ENCODE results near the gene OR2AK2. TPM values are rescaled to one million over a fixed set of nuclear protein-coding genes. Genes with fewer than 3 reads are reported as not detected.
"Not testable (repeated sequence)": the region's sequence is repeated elsewhere in the genome, so short reads cannot be mapped to it uniquely, and the experiment has no call there.

The OR2AK2 gene
- total RNA-seq (2014; rRNA removed; shearing (Covaris generic); ENCODE audit: low replicate concordance), result 0.22 TPM in 1 of 2 replicates, not detected in the other

- Histone ChIP-seq H3K4me2 (ENCODE audit: low read depth, low read length, poor library complexity, severe bottlenecking) (no peak within 1 kb of the TSS), H3K79me2 (ENCODE audit: low read length) (no peaks in the 10 kb centered on the region), H4K20me1 (ENCODE audit: insufficient read depth, low read depth, low read length) (no peaks in the 10 kb centered on the region), H3K9me2 (replicated peaks; ENCODE audit: insufficient read depth, low read length) (no peaks in the 10 kb centered on the region), H3K4me3 (ENCODE audit: low read length) (no peak within 1 kb of the TSS), H3K4me1 (ENCODE audit: low read length) (no peaks in the 10 kb centered on the region), H3K36me3 (ENCODE audit: insufficient read depth, low read length) (no peaks in the 10 kb centered on the region), H3K9me3 (ENCODE audit: low read length) (0 out of 2 replicates have a peak, but pooled peaks cover 4% of the 10 kb centered on the region), H3K27ac (ENCODE audit: low read length) (no peak within 1 kb of the TSS), H3K27me3 (ENCODE audit: low read length) (no peaks in the 10 kb centered on the region), H2AFZ (ENCODE audit: low read length) (no peak within 1 kb of the TSS), H3K9ac (ENCODE audit: low read length) (no peak within 1 kb of the TSS)
- no peak for DNase-seq
Observed at GRCh38 chr1:247964933-247965332, at the start of gene OR2AK2. Gene OR2AK2 (plus strand): TSS chr1:247965233. CDS start chr1:247965377, 144 bp downstream.

- Histone ChIP-seq H3K36me3 (ENCODE audit: insufficient read depth, low read length) (no peaks in the 10 kb centered on the region), H2AFZ (ENCODE audit: low read length) (no peak within 1 kb of the TSS), H3K9me3 (ENCODE audit: low read length) (no peaks in the 10 kb centered on the region), H3K9ac (ENCODE audit: low read length) (no peak within 1 kb of the TSS), H3K27ac (ENCODE audit: low read length) (no peak within 1 kb of the TSS), H3K4me1 (ENCODE audit: low read length) (no peaks in the 10 kb centered on the region), H3K79me2 (ENCODE audit: low read length) (no peaks in the 10 kb centered on the region), H3K9me2 (replicated peaks; ENCODE audit: insufficient read depth, low read length) (no peaks in the 10 kb centered on the region), H3K4me3 (ENCODE audit: low read length) (no peak within 1 kb of the TSS), H4K20me1 (ENCODE audit: insufficient read depth, low read depth, low read length) (no peaks in the 10 kb centered on the region), H3K27me3 (ENCODE audit: low read length) (no peaks in the 10 kb centered on the region), H3K4me2 (ENCODE audit: low read depth, low read length, poor library complexity, severe bottlenecking) (no peak within 1 kb of the TSS)
- no peak for DNase-seq
Observed at GRCh38 chr1:247919952-247920351, 45.1 kb upstream of the OR2AK2 start, which contains the start of gene OR2T8. Gene OR2T8 (plus strand): TSS chr1:247920252. CDS start chr1:247921018, 766 bp downstream.

- Histone ChIP-seq H3K27ac (ENCODE audit: low read length) (no peak overlapping the region), H4K20me1 (ENCODE audit: insufficient read depth, low read depth, low read length) (no peaks in the 10 kb centered on the region), H3K36me3 (ENCODE audit: insufficient read depth, low read length) (no peaks in the 10 kb centered on the region), H2AFZ (ENCODE audit: low read length) (no peak overlapping the region), H3K9me2 (replicated peaks; ENCODE audit: insufficient read depth, low read length) (no peaks in the 10 kb centered on the region), H3K79me2 (ENCODE audit: low read length) (no peaks in the 10 kb centered on the region), H3K9me3 (ENCODE audit: low read length) (no peaks in the 10 kb centered on the region), H3K9ac (ENCODE audit: low read length) (no peak overlapping the region), H3K4me3 (ENCODE audit: low read length) (no peak overlapping the region), H3K4me1 (ENCODE audit: low read length) (no peaks in the 10 kb centered on the region), H3K27me3 (ENCODE audit: low read length) (no peaks in the 10 kb centered on the region), H3K4me2 (ENCODE audit: low read depth, low read length, poor library complexity, severe bottlenecking) (no peak overlapping the region)
- no peak for DNase-seq
Observed at GRCh38 chr1:247923941-247924340, 41.1 kb upstream of the OR2AK2 start.

GRCh38 chr1:247924868-247925267 is 40.2 kb upstream of the OR2AK2 start, which contains the start of gene OR2AJ1:
Gene OR2AJ1 (plus strand): TSS chr1:247924889. CDS start chr1:247933769, 8,880 bp downstream.
- DNase-seq, result no peak
- H3K9me2 ChIP-seq (replicated peaks; ENCODE audit: insufficient read depth, low read length), result no peaks in the 10 kb centered on the region
- H2AFZ ChIP-seq (ENCODE audit: low read length), result no peak within 1 kb of the TSS
- no peaks in the 10 kb centered on the region for H4K20me1 ChIP-seq (ENCODE audit: insufficient read depth, low read depth, low read length)
- H3K79me2 ChIP-seq (ENCODE audit: low read length), result no peaks in the 10 kb centered on the region
- no peaks in the 10 kb centered on the region for H3K4me1 ChIP-seq (ENCODE audit: low read length)
- H3K36me3 ChIP-seq (ENCODE audit: insufficient read depth, low read length), result no peaks in the 10 kb centered on the region
- H3K9me3 ChIP-seq (ENCODE audit: low read length), result no peaks in the 10 kb centered on the region
- no peak within 1 kb of the TSS for H3K4me2 ChIP-seq (ENCODE audit: low read depth, low read length, poor library complexity, severe bottlenecking)
- no peak within 1 kb of the TSS for H3K4me3 ChIP-seq (ENCODE audit: low read length)
- no peak within 1 kb of the TSS for H3K9ac ChIP-seq (ENCODE audit: low read length)
- no peaks in the 10 kb centered on the region for H3K27me3 ChIP-seq (ENCODE audit: low read length)
- no peak within 1 kb of the TSS for H3K27ac ChIP-seq (ENCODE audit: low read length)

- Histone ChIP-seq H3K9me2 (replicated peaks; ENCODE audit: insufficient read depth, low read length) (no peaks in the 10 kb centered on the region), H3K9ac (ENCODE audit: low read length) (no peak overlapping the region), H3K36me3 (ENCODE audit: insufficient read depth, low read length) (no peaks in the 10 kb centered on the region), H3K4me2 (ENCODE audit: low read depth, low read length, poor library complexity, severe bottlenecking) (no peak overlapping the region), H3K4me3 (ENCODE audit: low read length) (no peak overlapping the region), H2AFZ (ENCODE audit: low read length) (no peak overlapping the region), H3K27ac (ENCODE audit: low read length) (no peak overlapping the region), H3K27me3 (ENCODE audit: low read length) (no peaks in the 10 kb centered on the region), H3K4me1 (ENCODE audit: low read length) (no peaks in the 10 kb centered on the region), H3K79me2 (ENCODE audit: low read length) (no peaks in the 10 kb centered on the region), H4K20me1 (ENCODE audit: insufficient read depth, low read depth, low read length) (no peaks in the 10 kb centered on the region), H3K9me3 (ENCODE audit: low read length) (no peaks in the 10 kb centered on the region)
- no peak for DNase-seq
Observed at GRCh38 chr1:247933989-247934388, 31.0 kb upstream of the OR2AK2 start.

- DNase-seq, result no peak
- H3K4me3 ChIP-seq (ENCODE audit: low read length), result no peak overlapping the region
- H3K27me3 ChIP-seq (ENCODE audit: low read length), result no peaks in the 10 kb centered on the region
- H4K20me1 ChIP-seq (ENCODE audit: insufficient read depth, low read depth, low read length), result no peaks in the 10 kb centered on the region
- H3K9ac ChIP-seq (ENCODE audit: low read length), result no peak overlapping the region
- no peaks in the 10 kb centered on the region for H3K9me2 ChIP-seq (replicated peaks; ENCODE audit: insufficient read depth, low read length)
- H3K9me3 ChIP-seq (ENCODE audit: low read length), result no peaks in the 10 kb centered on the region
- no peaks in the 10 kb centered on the region for H3K79me2 ChIP-seq (ENCODE audit: low read length)
- H2AFZ ChIP-seq (ENCODE audit: low read length), result no peak overlapping the region
- H3K4me1 ChIP-seq (ENCODE audit: low read length), result no peaks in the 10 kb centered on the region
- H3K4me2 ChIP-seq (ENCODE audit: low read depth, low read length, poor library complexity, severe bottlenecking), result no peak overlapping the region
- no peaks in the 10 kb centered on the region for H3K36me3 ChIP-seq (ENCODE audit: insufficient read depth, low read length)
- no peak overlapping the region for H3K27ac ChIP-seq (ENCODE audit: low read length)
Observed at GRCh38 chr1:247935781-247936180, 29.3 kb upstream of the OR2AK2 start.

GRCh38 chr1:247936415-247936814 is 28.6 kb upstream of the OR2AK2 start:
- no peak overlapping the region for H2AFZ ChIP-seq (ENCODE audit: low read length)
- no peaks in the 10 kb centered on the region for H3K4me1 ChIP-seq (ENCODE audit: low read length)
- H3K9me2 ChIP-seq (replicated peaks; ENCODE audit: insufficient read depth, low read length), result no peaks in the 10 kb centered on the region
- DNase-seq, result no peak
- no peak overlapping the region for H3K9ac ChIP-seq (ENCODE audit: low read length)
- no peak overlapping the region for H3K4me2 ChIP-seq (ENCODE audit: low read depth, low read length, poor library complexity, severe bottlenecking)
- no peaks in the 10 kb centered on the region for H3K79me2 ChIP-seq (ENCODE audit: low read length)
- no peak overlapping the region for H3K4me3 ChIP-seq (ENCODE audit: low read length)
- H3K27ac ChIP-seq (ENCODE audit: low read length), result no peak overlapping the region
- H3K27me3 ChIP-seq (ENCODE audit: low read length), result no peaks in the 10 kb centered on the region
- no peaks in the 10 kb centered on the region for H3K36me3 ChIP-seq (ENCODE audit: insufficient read depth, low read length)
- no peaks in the 10 kb centered on the region for H3K9me3 ChIP-seq (ENCODE audit: low read length)
- no peaks in the 10 kb centered on the region for H4K20me1 ChIP-seq (ENCODE audit: insufficient read depth, low read depth, low read length)

GRCh38 chr1:247936965-247937734 is 27.9 kb upstream of the OR2AK2 start:
- not testable (repeated sequence) for H3K36me3 ChIP-seq (ENCODE audit: insufficient read depth, low read length); H3K9me3 ChIP-seq (ENCODE audit: low read length); H3K9me2 ChIP-seq (replicated peaks; ENCODE audit: insufficient read depth, low read length); H3K27me3 ChIP-seq (ENCODE audit: low read length); H3K4me1 ChIP-seq (ENCODE audit: low read length); H3K79me2 ChIP-seq (ENCODE audit: low read length); H3K27ac ChIP-seq (ENCODE audit: low read length); H4K20me1 ChIP-seq (ENCODE audit: insufficient read depth, low read depth, low read length)
- Histone ChIP-seq H3K4me3 (ENCODE audit: low read length) (peak overlapping the region; percentile 71), H3K9ac (ENCODE audit: low read length) (peak overlapping the region; percentile 64), H3K4me2 (ENCODE audit: low read depth, low read length, poor library complexity, severe bottlenecking) (peak overlapping the region; percentile 91), H2AFZ (ENCODE audit: low read length) (peak overlapping the region; percentile 99; the same call in 1 of the 2 replicates)
- peak; percentile 97 for DNase-seq
